ENCODE measurements around the gene VWA3A.
"Not testable (repeated sequence)": the region's sequence is repeated elsewhere in the genome, so short reads cannot be mapped to it uniquely, and the experiment has no call there.

The VWA3A gene

GRCh38 chr16:22092143-22092933 is at the start of gene VWA3A:
VWA3A (plus strand) TSS chr16:22092541; CDS start chr16:22092638, 97 bp downstream.
- no peak for DNase-seq (ENCODE audit: low read depth in 2 of 3, low spot score in 2 of 3)

DNA sequence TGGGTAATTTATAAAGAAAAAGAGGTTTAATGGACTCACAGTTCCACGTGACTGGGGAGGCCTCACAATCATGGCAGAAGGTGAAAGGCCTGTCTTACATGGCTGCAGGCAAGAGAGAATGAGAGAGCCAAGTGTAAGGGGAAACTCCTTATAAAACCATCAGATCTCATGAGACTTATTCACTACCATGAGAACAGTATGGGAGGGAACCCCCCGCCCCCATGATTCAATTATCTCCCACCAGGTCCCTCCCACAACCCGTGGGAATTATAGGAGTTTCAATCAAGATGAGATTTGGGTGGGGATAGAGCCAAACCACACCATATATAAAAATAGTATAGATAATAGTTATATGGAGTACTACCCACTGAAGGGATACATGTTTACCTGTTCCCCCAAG is 48.5 kb upstream of the VWA3A start:
- not testable (repeated sequence) for DNase-seq (ENCODE audit: low read depth in 2 of 3, low spot score in 2 of 3)

DNA sequence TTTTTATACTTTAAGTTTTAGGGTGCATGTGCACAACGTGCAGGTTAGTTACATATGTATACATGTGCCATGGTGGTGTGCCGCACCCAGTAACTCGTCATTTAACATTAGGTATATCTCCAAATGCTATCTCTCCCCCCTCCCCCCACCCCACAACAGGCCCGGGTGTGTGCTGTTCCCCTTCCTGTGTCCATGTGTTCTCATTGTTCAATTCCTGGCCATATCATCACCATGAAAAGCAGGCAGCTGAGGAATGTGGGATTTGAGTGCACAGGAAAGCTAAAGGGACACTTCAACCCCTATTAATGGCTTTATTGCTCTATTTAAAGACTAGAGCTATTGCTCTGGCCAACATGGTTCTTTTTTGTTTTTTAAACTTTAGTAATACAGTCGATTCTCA is 46.5 kb upstream of the VWA3A start:
- DNase-seq (ENCODE audit: low read depth in 2 of 3, low spot score in 2 of 3) = not testable (repeated sequence)

- DNase-seq (ENCODE audit: low read depth in 2 of 3, low spot score in 2 of 3) = no peak
These were observed 41.4 kb upstream of the VWA3A start for GRCh38 chr16:22050963-22051362.

GRCh38 chr16:22052980-22053379 is 39.4 kb upstream of the VWA3A start:
- no peak for DNase-seq (ENCODE audit: low read depth in 2 of 3, low spot score in 2 of 3)

GRCh38 chr16:22053921-22054341 is 38.4 kb upstream of the VWA3A start:
- DNase-seq (ENCODE audit: low read depth in 2 of 3, low spot score in 2 of 3) = no peak

- DNase-seq (ENCODE audit: low read depth in 2 of 3, low spot score in 2 of 3) = no peak
These were observed 37.3 kb upstream of the VWA3A start for GRCh38 chr16:22054847-22055590.

DNA sequence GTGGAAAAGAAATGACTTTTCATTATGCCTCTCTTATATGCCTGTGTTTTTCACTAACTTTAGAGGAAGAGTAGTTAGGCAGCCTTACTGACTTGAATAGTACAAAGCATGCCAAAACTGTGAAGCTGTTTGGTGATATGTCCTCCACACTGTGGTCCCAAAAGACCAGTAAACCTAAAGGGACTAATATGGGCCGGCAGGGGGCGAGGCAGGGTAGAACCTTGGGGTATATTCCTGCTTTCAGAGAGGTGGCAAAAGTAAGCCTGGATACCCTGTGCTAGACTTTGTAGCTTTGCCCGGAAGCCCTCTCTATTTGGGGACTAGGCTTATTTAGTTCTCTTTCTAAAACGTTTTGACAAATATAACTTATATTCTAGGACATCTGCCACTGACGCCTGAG is 36.5 kb upstream of the VWA3A start:
- no peak for DNase-seq (ENCODE audit: low read depth in 2 of 3, low spot score in 2 of 3)

GRCh38 chr16:22063888-22064467 is 28.4 kb upstream of the VWA3A start:
- no peak for DNase-seq (ENCODE audit: low read depth in 2 of 3, low spot score in 2 of 3)

GRCh38 chr16:22065252-22065651 is 27.1 kb upstream of the VWA3A start:
- DNase-seq (ENCODE audit: low read depth in 2 of 3, low spot score in 2 of 3) = no peak

DNA sequence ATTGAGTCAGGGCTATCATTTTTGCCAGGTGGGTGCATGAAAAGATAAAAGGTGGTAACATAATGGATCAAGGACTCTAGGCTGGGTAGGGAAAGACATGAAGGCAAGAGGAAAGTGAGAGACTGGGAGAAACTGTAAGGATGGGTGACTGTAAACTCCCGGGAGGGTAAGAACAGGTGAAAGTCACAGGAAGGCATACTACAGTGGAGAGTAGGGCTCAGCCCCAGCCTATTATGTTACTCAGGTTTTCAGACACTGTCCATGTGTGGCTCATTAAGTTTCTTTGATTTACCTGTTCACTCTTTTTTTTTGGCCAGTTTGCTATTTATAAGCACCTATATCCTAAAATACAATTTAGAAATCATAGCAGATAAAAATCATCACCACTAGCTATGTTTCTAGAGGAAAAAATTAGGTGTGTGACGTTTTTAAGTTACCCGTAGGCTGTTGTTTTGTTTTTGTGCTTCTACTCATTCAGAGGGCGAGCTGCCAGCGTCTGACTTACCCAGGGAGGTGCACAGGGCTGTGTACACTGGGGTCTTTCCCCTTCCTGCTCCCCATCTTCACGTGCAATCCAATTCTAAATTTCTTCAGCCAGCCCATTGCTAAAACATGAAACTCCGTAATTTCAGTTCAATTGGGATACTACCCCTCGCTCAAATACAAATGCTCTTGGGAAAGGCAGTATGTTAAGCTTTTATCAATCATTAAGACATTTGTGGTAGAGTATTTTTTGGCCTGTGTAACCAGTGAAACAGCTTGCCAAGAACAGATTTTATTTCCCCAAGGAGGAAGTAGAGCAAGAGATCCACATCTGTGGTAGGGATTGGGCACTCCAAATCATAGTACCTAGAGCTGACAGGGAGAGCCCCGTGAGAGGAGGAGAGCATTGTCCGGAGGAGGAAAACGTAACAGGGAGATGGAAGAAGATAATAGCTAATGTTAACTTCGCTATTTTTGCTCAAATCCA is 21.7 kb upstream of the VWA3A start:
- DNase-seq (ENCODE audit: low read depth in 2 of 3, low spot score in 2 of 3) = no peak

- no peak for DNase-seq (ENCODE audit: low read depth in 2 of 3, low spot score in 2 of 3)
These were observed 20.9 kb upstream of the VWA3A start for GRCh38 chr16:22071331-22071910.

GRCh38 chr16:22073350-22073749 is 19.0 kb upstream of the VWA3A start:
- no peak for DNase-seq (ENCODE audit: low read depth in 2 of 3, low spot score in 2 of 3)

DNA sequence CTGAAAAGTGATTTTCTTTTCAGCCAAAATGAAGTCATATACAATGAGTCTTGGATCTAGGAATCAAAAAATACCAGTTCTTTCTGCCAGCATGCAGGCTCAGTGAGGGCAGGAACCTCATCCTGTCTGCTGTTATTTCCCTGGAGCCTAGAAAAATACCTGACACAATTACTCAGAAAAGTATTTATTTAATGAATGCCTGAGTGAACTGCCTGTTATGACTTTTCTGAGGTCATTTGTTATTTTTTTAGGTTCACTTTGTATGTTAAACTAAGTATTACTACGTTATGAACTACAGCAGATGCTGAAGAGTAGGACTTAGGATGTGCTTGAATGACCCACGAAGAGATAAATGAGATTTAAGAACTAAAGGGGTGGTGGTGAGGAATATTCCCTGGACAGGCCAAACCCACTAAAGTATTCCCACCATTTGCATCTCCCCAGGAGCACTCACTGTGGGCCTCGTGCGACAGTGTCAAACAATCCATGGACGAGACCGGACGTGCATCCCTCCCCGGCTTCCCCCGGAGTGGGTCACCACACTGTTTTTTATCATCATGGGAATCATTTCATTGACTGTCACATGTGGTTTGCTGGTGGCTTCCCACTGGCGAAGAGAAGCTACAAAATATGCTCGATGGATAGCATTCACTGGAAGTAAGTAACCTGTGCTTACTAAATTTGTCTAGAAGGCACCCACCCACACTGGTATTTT is 17.1 kb upstream of the VWA3A start:
- DNase-seq (ENCODE audit: low read depth in 2 of 3, low spot score in 2 of 3) = no peak

GRCh38 chr16:22075776-22076175 is 16.6 kb upstream of the VWA3A start:
- no peak for DNase-seq (ENCODE audit: low read depth in 2 of 3, low spot score in 2 of 3)

- peak; percentile 4 to 58 (median 34) for DNase-seq (ENCODE audit: low read depth in 2 of 3, low spot score in 2 of 3)
These were observed 14.5 kb upstream of the VWA3A start for GRCh38 chr16:22077700-22078313.

- no peak for DNase-seq (ENCODE audit: low read depth in 2 of 3, low spot score in 2 of 3)
These were observed 13.7 kb upstream of the VWA3A start for GRCh38 chr16:22078656-22079055.

DNA sequence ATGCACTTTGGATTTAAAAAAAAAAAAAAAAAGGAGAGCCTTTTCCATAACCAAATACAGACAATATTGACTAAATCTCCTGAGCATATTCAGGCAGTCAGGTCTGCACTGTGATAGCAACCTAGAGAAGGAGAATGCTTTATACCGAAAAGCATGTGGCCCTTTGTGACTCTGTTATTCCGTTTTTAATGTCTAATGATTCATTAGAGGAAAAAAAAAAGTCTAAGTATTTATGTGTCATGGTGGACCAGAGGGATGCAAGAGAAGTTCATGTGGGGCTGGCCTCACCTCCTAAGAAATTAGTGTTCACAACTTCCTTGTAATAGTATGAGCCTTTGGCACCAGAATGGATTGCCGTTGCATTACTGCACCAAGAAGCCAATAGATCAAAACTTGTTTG is 11.3 kb upstream of the VWA3A start:
- no peak for DNase-seq (ENCODE audit: low read depth in 2 of 3, low spot score in 2 of 3)

GRCh38 chr16:22086440-22086839 is 5.9 kb upstream of the VWA3A start:
- no peak for DNase-seq (ENCODE audit: low read depth in 2 of 3, low spot score in 2 of 3)

All from activated CD8-positive, alpha-beta memory T cell treated with anti-CD3 and anti-CD28 coated beads for 48 hours (primary cell).